ENCODE measurements around the gene CAMTA2. TPM values are rescaled to one million over a fixed set of nuclear protein-coding genes. Genes with fewer than 3 reads are reported as not detected.

The CAMTA2 gene
- total and polyA plus RNA-seq, 2 donors from 2014 or later = 40.1 to 47.1 TPM

DNA sequence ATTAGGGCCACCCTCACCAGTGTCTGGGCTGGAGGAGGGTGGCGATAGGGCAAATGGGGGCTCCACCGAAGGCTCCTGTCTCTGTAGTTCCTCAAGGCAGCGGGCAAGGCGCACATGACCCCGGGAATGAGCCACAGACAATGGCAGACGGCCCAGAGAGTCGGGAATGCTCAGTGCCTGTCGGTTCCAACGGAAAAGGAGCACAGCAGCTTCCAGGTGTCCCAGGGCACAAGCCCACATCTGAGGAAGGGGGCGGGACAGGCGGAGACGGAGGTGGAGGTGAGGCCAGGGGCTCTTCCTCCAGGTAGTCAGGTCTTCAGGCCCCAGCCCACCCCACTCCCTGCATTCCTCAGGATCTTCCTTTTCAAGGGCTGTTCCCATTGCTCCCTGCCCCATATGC, 14.7 kb downstream of the CAMTA2 start:
- H3K9me3 ChIP-seq (ENCODE audit: control insufficient read depth in 2 of 3, insufficient read depth in 1 of 3, low read length in 3 of 3) = no peaks in the 10 kb centered on the region
- H3K4me1 ChIP-seq (ENCODE audit: control insufficient read depth in 2 of 3, insufficient read depth in 2 of 3, low read depth in 1 of 3, low read length in 3 of 3) = peaks cover 3 to 25% (median 4%) of the 10 kb centered on the region in 3 donors
- TF ChIP-seq, protein P1, sequence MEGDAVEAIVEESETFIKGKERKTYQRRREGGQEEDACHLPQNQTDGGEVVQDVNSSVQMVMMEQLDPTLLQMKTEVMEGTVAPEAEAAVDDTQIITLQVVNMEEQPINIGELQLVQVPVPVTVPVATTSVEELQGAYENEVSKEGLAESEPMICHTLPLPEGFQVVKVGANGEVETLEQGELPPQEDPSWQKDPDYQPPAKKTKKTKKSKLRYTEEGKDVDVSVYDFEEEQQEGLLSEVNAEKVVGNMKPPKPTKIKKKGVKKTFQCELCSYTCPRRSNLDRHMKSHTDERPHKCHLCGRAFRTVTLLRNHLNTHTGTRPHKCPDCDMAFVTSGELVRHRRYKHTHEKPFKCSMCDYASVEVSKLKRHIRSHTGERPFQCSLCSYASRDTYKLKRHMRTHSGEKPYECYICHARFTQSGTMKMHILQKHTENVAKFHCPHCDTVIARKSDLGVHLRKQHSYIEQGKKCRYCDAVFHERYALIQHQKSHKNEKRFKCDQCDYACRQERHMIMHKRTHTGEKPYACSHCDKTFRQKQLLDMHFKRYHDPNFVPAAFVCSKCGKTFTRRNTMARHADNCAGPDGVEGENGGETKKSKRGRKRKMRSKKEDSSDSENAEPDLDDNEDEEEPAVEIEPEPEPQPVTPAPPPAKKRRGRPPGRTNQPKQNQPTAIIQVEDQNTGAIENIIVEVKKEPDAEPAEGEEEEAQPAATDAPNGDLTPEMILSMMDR (IDR thresholded peaks at IDR 0.05; ENCODE audit: borderline replicate concordance, extremely low read depth, insufficient read depth) = no peak
- H3K27ac ChIP-seq (ENCODE audit: low read depth in 2 of 2, low read length in 2 of 2) = no peak overlapping the region
- no peak overlapping the region for H3K4me3 ChIP-seq (ENCODE audit: low read length in 3 of 3)
- peaks cover 0 to 26% (median 19%) of the 10 kb centered on the region in 3 donors for H3K36me3 ChIP-seq (ENCODE audit: control insufficient read depth in 2 of 3, insufficient read depth in 3 of 3, low read length in 3 of 3)
- intact Hi-C loops (cut with DNase I) = no loop called here
- DNase-seq = peak in 1 of 5 donors; percentile 65
- no peaks in the 10 kb centered on the region for H3K27me3 ChIP-seq (ENCODE audit: control insufficient read depth, insufficient read depth, low read length)
- FAIRE-seq = no peak
- no peak overlapping the region for H3K9ac ChIP-seq (ENCODE audit: low read length in 3 of 3)

DNA sequence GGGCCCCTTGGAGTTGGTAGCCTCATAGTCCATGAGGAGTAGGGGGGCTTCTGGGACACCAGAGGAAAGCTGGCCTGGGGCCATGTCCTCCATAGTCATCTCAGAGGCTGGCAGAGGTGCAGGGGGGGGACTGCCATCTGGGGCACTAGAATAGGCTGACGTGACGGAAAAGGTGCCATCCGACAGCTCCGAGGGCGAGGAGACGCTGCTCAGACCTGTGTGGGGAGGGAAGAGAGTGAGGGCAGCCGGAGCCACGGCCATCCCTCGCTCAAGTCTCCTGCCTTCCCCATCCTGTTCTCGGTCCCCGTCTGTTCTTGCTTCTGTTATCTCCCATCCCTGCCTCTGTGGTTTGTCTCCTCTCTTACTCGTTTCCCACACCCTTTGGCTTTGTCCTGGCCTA, 15.2 kb downstream of the CAMTA2 start:
- Histone ChIP-seq H3K27ac (ENCODE audit: low read depth in 2 of 2, low read length in 2 of 2) (no peak overlapping the region), H3K9ac (ENCODE audit: low read length in 3 of 3) (no peak overlapping the region), H3K4me1 (ENCODE audit: control insufficient read depth in 2 of 3, insufficient read depth in 2 of 3, low read depth in 1 of 3, low read length in 3 of 3) (peaks cover 3 to 25% (median 4%) of the 10 kb centered on the region in 3 donors), H3K36me3 (ENCODE audit: control insufficient read depth in 2 of 3, insufficient read depth in 3 of 3, low read length in 3 of 3) (peaks cover 0 to 22% (median 15%) of the 10 kb centered on the region in 3 donors), H3K4me3 (ENCODE audit: low read length in 3 of 3) (no peak overlapping the region), H3K9me3 (ENCODE audit: control insufficient read depth in 2 of 3, insufficient read depth in 1 of 3, low read length in 3 of 3) (no peaks in the 10 kb centered on the region), H3K27me3 (ENCODE audit: control insufficient read depth, insufficient read depth, low read length) (no peaks in the 10 kb centered on the region)
- intact Hi-C loops (cut with DNase I) = no loop called here
- FAIRE-seq (no peak), DNase-seq (peak in 1 of 5 donors; percentile 66)
- TF ChIP-seq, protein P1 (IDR thresholded peaks at IDR 0.05; ENCODE audit: borderline replicate concordance, extremely low read depth, insufficient read depth) = no peak

DNA sequence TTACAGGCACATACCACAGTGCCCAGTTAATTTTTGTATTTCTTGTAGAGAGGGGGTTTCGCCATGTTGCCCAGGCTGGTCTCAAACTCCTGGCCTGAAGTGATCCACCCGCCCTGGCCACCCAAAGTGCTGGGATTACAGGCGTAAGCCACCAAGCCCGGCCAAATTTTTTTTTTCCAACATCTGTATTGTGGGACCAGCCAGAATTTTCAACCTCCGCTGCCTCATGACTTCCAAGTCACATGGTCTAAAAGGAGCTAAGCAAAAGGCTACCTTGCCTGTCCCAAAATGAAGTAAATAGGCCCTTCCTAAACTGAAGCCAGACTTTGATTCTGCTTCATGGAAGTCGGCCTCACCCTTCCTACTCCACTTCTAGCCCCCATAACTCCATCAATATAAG, 15.6 kb downstream of the CAMTA2 start:
- intact Hi-C loops (cut with DNase I) = no loop called here
- DNase-seq = peak in 1 of 5 donors; percentile 26

More for the DNA sequence above, 15.6 kb downstream of the CAMTA2 start:
- Histone ChIP-seq H3K27me3 (ENCODE audit: control insufficient read depth, insufficient read depth, low read length) (no peaks in the 10 kb centered on the region), H3K27ac (ENCODE audit: low read depth in 2 of 2, low read length in 2 of 2) (no peak overlapping the region), H3K9ac (ENCODE audit: low read length in 3 of 3) (no peak overlapping the region), H3K4me3 (ENCODE audit: low read length in 3 of 3) (no peak overlapping the region), H3K9me3 (ENCODE audit: control insufficient read depth in 2 of 3, insufficient read depth in 1 of 3, low read length in 3 of 3) (no peaks in the 10 kb centered on the region), H3K4me1 (ENCODE audit: control insufficient read depth in 2 of 3, insufficient read depth in 2 of 3, low read depth in 1 of 3, low read length in 3 of 3) (peaks cover 3 to 25% (median 4%) of the 10 kb centered on the region in 3 donors), H3K36me3 (ENCODE audit: control insufficient read depth in 2 of 3, insufficient read depth in 3 of 3, low read length in 3 of 3) (peaks cover 0 to 17% (median 13%) of the 10 kb centered on the region in 3 donors)
- TF ChIP-seq, protein P1 (IDR thresholded peaks at IDR 0.05; ENCODE audit: borderline replicate concordance, extremely low read depth, insufficient read depth) = no peak
- no peak for FAIRE-seq
